GM21528 (cell line): Measurements from ENCODE around the gene TREML4.
"Not testable (repeated sequence)": the region's sequence is repeated elsewhere in the genome, so short reads cannot be mapped to it uniquely, and the experiment has no call there.

Source experiments
- ATAC-seq: cut with Tn5 transposase; IDR thresholded peaks from one replicate; pipeline ENCODE4 v1.9.1; 2021; ENCODE audit warnings: mild to moderate bottlenecking, moderate library complexity; ENCODE audit not compliant: unreplicated experiment, low FRiP score

TREML4 gene

GRCh38 chr6:41228096-41228495 lies at the start of gene TREML4:
Gene TREML4 (plus strand): TSS chr6:41228349. CDS start chr6:41228428, 79 bp downstream.
- no peak for ATAC-seq

- ATAC-seq: no peak
Measured at GRCh38 chr6:41179163-41179562, 49.0 kb upstream of the TREML4 start.

- ATAC-seq: no peak
Measured at GRCh38 chr6:41181566-41181965, 46.6 kb upstream of the TREML4 start.

GRCh38 chr6:41182069-41183034 lies 45.8 kb upstream of the TREML4 start:
- ATAC-seq: no peak

GRCh38 chr6:41184761-41185160 lies 43.4 kb upstream of the TREML4 start:
- no peak for ATAC-seq

- ATAC-seq: no peak
Measured at GRCh38 chr6:41186031-41186562, 42.1 kb upstream of the TREML4 start.

GRCh38 chr6:41187924-41188886 lies 39.9 kb upstream of the TREML4 start:
- no peak for ATAC-seq

GRCh38 chr6:41189046-41189445 lies 39.1 kb upstream of the TREML4 start:
- not testable (repeated sequence) for ATAC-seq

GRCh38 chr6:41189967-41190366 lies 38.2 kb upstream of the TREML4 start:
- no peak for ATAC-seq

GRCh38 chr6:41190791-41191190 lies 37.4 kb upstream of the TREML4 start:
- ATAC-seq: no peak

- ATAC-seq: no peak
Measured at GRCh38 chr6:41191569-41191968, 36.6 kb upstream of the TREML4 start.

GRCh38 chr6:41193171-41193734 lies 34.9 kb upstream of the TREML4 start:
- ATAC-seq: no peak

- no peak for ATAC-seq
Measured at GRCh38 chr6:41193884-41194283, 34.3 kb upstream of the TREML4 start.

- ATAC-seq: no peak
Measured at GRCh38 chr6:41194386-41194785, 33.8 kb upstream of the TREML4 start.

- no peak for ATAC-seq
Measured at GRCh38 chr6:41197234-41197633, 30.9 kb upstream of the TREML4 start.

GRCh38 chr6:41199552-41200246 lies 28.4 kb upstream of the TREML4 start:
- ATAC-seq: peak; percentile 52

GRCh38 chr6:41200296-41200900 lies 27.8 kb upstream of the TREML4 start:
- ATAC-seq: peak; percentile 38

GRCh38 chr6:41200901-41201763 lies 27.0 kb upstream of the TREML4 start, which contains the start of gene TREML2:
Gene TREML2 (minus strand): TSS chr6:41201149. CDS start chr6:41201008, 141 bp downstream.
- peak; percentile 43 for ATAC-seq
